Ovary (tissue), 9 donors: ENCODE data around the gene KNCN. TPM values are rescaled to one million over a fixed set of nuclear protein-coding genes. Genes with fewer than 3 reads are reported as not detected.

Experiments
- DNase-seq, 5 donors: peaks; one replicate each; pipeline ENCODE4 v3.0.0-alpha.2; 2019 to 2020
- H3K27ac ChIP-seq, 2 donors: fragments of 200-600 bp; one replicate each; pipeline versions ENCODE4 v1.5.1 to v1.8.0; 2019 to 2022
- H3K27me3 ChIP-seq: fragments of 200-600 bp; one replicate; pipeline ENCODE4 v1.8.0; 2022
- H3K36me3 ChIP-seq: fragments of 200-600 bp; sonication (generic); one replicate; pipeline ENCODE4 v1.5.1; 2019
- H3K4me1 ChIP-seq: one replicate; pipeline ENCODE4 v1.8.1; 2013; ENCODE audit warnings: mild to moderate bottlenecking, moderate library complexity; ENCODE audit not compliant: insufficient read depth
- H3K4me3 ChIP-seq: fragments of 200-600 bp; sonication (generic); one replicate; pipeline ENCODE4 v1.5.1; 2017
- H3K9me3 ChIP-seq, 2 donors: fragments of 200-600 bp in 1 of 2; sonication (generic) in 1 of 2; one replicate each; pipeline versions ENCODE4 v1.5.1 to v1.8.1; 2013 to 2019; ENCODE audit warnings: mild to moderate bottlenecking in 1 of 2, moderate library complexity in 1 of 2
- EP300 ChIP-seq: sonication (generic); formaldehyde crosslinking; IDR thresholded peaks from one replicate; pipeline ENCODE4 v1.6.1; 2017; ENCODE audit warnings: antibody characterized with exemption
- POLR2A ChIP-seq: fragments of 450-650 bp; IDR thresholded peaks from one replicate; pipeline ENCODE4 v1.6.1; 2017; ENCODE audit warnings: antibody characterized with exemption, mild to moderate bottlenecking, moderate library complexity
- WGBS, 3 donors: extraction: QIAGEN DNeasy Blood & Tissue Kit in 1 of 3; methylation state at CpG; one replicate each; pipeline versions ENCODE4 v1.1.5 to v1.1.7; 2013 to 2017; 5-methylcytosine and 5-hydroxymethylcytosine counted together
- intact Hi-C, 4 donors: fragments of 100-400 bp; cut with DNase I; formaldehyde crosslinking; loops; one replicate each; pipeline versions ENCODE4 v1.11.0 to v1.15.1; 2022 to 2023
- polyA plus RNA-seq, 2 donors: library from polyadenylated mRNA; stranded (reverse); fragments of 200-250 nt in 1 of 2; fragments of 350-450 nt in 1 of 2; fragmentation: Illumina TruSeq in 1 of 2; extraction: RNeasy Lipid Tissue Mini Kit (QIAGEN cat#74804) in 1 of 2; gene quantifications; one replicate each; pipeline ENCODE4 v1.2.3, GENCODE V29; 2013 to 2014
- total RNA-seq, 7 donors: library from RNA; depleted of rRNA in 2 of 7; stranded (reverse); fragments of >200 nt in 2 of 7; fragmentation: NEBNext Ultra II Directional in 3 of 7; extraction: Animal tissue kit (Norgen Biotek cat#: 25700) in 3 of 7; gene quantifications; one replicate each; pipeline versions ENCODE4 v1.1.0 to v1.2.4, GENCODE V29; 2016 to 2023
- TF ChIP-seq, protein P1 (sequence below), 3 donors: fragments of 450-650 bp in 2 of 3; fragments of 200-600 bp in 1 of 3; IDR thresholded peaks; one replicate each; pipeline versions ENCODE4 v1.5.1 to v1.8.0; 2016 to 2022; ENCODE audit warnings: antibody characterized with exemption in 3 of 3, mild to moderate bottlenecking in 1 of 3
- donor health status: DM: no; HTN: no; CAD: no; lungs with moderate emphysema.
- donor health status: DM: no; HTN: no; CAD: no.
- donor health status: Bipolar disorder and iron deficiency.
- donor health status: DM: yes; HTN: yes; CAD: no.
- donor health status: DM: no; HTN: no; CAD: no.
- donor health status: DM: yes; HTN: yes; CAD: no.

Gene KNCN
- total and polyA plus RNA-seq, 9 donors: 0.08 TPM; not detected in 8

DNA sequence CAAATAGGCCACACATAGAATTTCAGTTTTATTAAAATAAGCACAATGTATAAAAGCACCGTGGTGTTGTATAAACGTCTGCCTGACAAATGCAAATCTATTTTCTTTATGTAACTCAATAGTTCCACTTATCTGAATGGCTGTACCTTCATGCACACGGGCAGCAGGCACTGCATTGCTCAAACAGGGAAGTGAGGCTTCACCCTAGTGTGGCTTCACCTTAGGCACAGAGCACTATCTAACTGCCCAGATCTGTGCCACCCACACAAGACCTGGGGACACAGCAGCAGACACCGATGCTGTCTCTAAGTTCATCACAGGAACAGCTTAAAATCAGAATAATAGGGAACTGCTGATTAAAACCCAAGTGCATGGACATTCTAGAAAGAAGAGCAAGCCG is 6.0 kb upstream of the KNCN start:
- WGBS, 3 donors: 53 to 69% (median 59%) methylated on average over 5 of the region's 5 CpGs
- no peaks in the 10 kb centered on the region for H3K27me3 ChIP-seq
- no peak for DNase-seq
- no peaks in the 10 kb centered on the region for H3K9me3 ChIP-seq
- no peaks in the 10 kb centered on the region for H3K36me3 ChIP-seq
- H3K4me1 ChIP-seq: no peaks in the 10 kb centered on the region
- no peak for TF ChIP-seq POLR2A
- TF ChIP-seq, protein P1, sequence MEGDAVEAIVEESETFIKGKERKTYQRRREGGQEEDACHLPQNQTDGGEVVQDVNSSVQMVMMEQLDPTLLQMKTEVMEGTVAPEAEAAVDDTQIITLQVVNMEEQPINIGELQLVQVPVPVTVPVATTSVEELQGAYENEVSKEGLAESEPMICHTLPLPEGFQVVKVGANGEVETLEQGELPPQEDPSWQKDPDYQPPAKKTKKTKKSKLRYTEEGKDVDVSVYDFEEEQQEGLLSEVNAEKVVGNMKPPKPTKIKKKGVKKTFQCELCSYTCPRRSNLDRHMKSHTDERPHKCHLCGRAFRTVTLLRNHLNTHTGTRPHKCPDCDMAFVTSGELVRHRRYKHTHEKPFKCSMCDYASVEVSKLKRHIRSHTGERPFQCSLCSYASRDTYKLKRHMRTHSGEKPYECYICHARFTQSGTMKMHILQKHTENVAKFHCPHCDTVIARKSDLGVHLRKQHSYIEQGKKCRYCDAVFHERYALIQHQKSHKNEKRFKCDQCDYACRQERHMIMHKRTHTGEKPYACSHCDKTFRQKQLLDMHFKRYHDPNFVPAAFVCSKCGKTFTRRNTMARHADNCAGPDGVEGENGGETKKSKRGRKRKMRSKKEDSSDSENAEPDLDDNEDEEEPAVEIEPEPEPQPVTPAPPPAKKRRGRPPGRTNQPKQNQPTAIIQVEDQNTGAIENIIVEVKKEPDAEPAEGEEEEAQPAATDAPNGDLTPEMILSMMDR (IDR thresholded peaks at IDR 0.05): no peak
- no peak for TF ChIP-seq EP300
- intact Hi-C loops: no loop called here
- no peak overlapping the region for H3K4me3 ChIP-seq
- no peak overlapping the region for H3K27ac ChIP-seq

DNA sequence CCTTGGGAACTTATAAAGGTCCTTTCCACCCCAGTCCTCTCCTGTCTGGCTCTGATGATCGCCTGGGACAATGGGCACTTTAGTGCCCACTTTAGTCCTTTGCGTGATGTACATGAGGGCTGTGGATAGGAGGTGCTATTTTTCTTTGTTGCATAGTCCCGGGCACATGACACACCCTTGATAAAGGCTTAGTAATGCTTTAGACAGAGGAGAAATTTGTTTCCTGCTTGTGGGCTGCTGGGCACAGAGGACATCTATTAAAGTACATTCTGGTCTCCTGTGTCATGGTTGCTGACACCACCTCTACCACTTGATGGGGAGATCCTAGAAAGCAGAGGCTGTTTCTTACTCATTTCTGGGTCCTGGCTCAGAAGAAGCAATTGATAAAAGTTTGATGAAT is 5.4 kb upstream of the KNCN start:
- no peak overlapping the region for H3K4me3 ChIP-seq
- 64 to 83% (median 74%) methylated on average over 3 of the region's 3 CpGs for WGBS, 3 donors
- no peaks in the 10 kb centered on the region for H3K36me3 ChIP-seq
- intact Hi-C loops: no loop called here
- H3K9me3 ChIP-seq: no peaks in the 10 kb centered on the region
- H3K4me1 ChIP-seq: no peaks in the 10 kb centered on the region
- no peak for DNase-seq
- no peak for TF ChIP-seq POLR2A
- TF ChIP-seq EP300: no peak
- TF ChIP-seq, protein P1 (IDR thresholded peaks at IDR 0.05): no peak
- no peaks in the 10 kb centered on the region for H3K27me3 ChIP-seq
- no peak overlapping the region for H3K27ac ChIP-seq

DNA sequence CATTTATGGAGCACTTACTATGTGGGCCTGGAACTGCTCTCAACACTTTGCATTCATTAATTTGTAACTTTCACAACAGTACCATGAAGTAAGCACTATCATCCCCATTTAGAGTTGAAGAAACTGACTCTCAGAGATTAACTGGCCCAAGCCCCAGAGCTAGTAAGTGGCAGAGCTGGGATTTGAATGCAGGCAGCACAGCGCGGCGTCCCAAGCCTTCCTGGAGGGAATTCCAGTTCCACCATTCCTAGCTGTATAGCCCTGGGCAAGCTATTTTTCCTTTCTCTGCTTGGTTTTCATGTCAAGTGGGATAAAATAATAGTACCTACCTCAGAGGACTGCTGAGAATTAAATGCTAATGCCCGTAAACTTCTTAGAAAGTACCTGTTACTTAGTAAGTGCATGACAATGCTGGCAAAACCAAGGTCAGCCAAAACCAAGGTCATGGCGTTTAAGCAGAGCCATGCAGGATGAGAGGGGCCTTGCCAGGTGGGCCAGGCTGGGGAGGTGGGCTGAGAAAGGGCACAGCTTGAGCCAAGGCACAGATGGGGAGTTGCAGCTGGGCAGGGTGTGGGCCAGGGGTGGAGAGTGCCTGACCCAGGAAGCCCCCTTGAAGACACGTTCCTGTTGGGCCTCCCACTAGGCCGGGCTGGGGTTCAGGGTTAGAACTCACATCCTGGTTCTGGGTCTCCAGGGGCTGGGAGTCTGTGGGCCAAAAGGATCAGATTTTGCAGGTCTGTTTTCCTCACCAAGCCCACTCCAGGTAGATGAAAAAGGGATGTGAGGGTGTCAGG is 4.6 kb upstream of the KNCN start:
- Histone ChIP-seq H3K4me3 (no peak overlapping the region), H3K27me3 (no peaks in the 10 kb centered on the region), H3K4me1 (no peaks in the 10 kb centered on the region), H3K27ac (no peak overlapping the region), H3K9me3 (no peaks in the 10 kb centered on the region), H3K36me3 (no peaks in the 10 kb centered on the region)
- intact Hi-C loops: no loop called here
- DNase-seq: no peak
- whole genome bisulfite sequencing, 3 donors: 69 to 73% (median 70%) methylated on average over 7 of the region's 7 CpGs
- TF ChIP-seq, protein P1 (IDR thresholded peaks at IDR 0.05): no peak
- TF ChIP-seq EP300: no peak
- TF ChIP-seq POLR2A: no peak

DNA sequence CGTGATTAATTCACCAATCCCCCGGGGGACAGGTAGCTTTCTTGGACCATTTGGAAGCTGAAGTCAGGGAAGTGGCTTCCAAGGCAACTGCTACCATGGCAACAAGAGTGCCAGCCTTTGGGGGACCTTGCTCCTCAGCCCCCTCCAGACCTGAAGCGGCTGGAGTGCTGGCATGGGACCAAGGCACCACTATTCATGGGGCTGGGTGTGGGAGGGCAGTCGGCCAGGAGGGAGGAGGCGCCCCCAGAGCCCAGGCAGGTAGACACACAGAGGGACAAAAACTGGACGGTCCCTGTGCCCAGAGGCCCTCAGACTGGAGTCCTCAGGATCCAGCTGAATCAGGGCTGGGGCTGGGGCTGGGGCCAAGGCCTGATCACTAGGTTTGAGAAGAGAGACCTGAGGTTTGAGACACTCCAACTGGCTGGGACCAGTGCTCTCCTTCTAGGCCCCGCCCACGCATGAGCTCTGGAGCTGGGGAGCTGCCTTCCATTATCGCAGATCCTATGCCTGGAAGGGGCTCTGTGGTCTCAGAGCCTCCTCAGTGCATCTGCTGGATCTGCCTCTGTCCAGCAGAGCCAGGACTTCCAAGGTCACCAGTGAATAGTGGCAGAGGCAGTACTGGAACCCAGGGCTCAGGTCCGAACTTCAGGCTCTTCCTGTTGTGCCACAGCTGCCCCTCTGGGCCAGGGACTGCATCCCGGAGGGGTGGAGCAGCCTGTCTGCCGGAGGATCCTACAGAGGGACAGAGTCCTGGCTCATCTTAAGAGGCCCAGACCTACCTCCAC is 3.3 kb upstream of the KNCN start:
- TF ChIP-seq EP300 (no peak), POLR2A (no peak)
- TF ChIP-seq, protein P1 (IDR thresholded peaks at IDR 0.05): no peak
- no peaks in the 10 kb centered on the region for H3K27me3 ChIP-seq
- no peaks in the 10 kb centered on the region for H3K9me3 ChIP-seq
- no peak overlapping the region for H3K4me3 ChIP-seq
- no peaks in the 10 kb centered on the region for H3K36me3 ChIP-seq
- H3K4me1 ChIP-seq: no peaks in the 10 kb centered on the region
- intact Hi-C loops: no loop called here
- 71 to 74% (median 72%) methylated on average over 12 of the region's 12 CpGs for WGBS, 3 donors
- H3K27ac ChIP-seq: no peak overlapping the region
- DNase-seq: no peak
